Tibial nerve (tissue), 4 donors: Measurements from ENCODE around the gene ARHGAP20. TPM values are rescaled to one million over a fixed set of nuclear protein-coding genes. Genes with fewer than 3 reads are reported as not detected.

Experiments
- DNase-seq, 2 donors: peaks; one replicate each; pipeline ENCODE4 v3.0.0-alpha.2; 2019; ENCODE audit warnings: low spot score in 2 of 2
- H3K27ac ChIP-seq, 4 donors: fragments of 200-600 bp; sonication (generic) in 3 of 4; one replicate each; pipeline ENCODE4 v1.5.1; 2017 to 2019; ENCODE audit warnings: mild to moderate bottlenecking in 1 of 4
- H3K27me3 ChIP-seq, 2 donors: fragments of 200-600 bp; sonication (generic) in 1 of 2; one replicate each; pipeline versions ENCODE4 v1.5.1 to v1.6.0; 2017 to 2019
- H3K36me3 ChIP-seq, 3 donors: fragments of 200-600 bp; sonication (generic); one replicate each; pipeline ENCODE4 v1.5.1; 2018 to 2019
- H3K4me1 ChIP-seq, 4 donors: fragments of 200-600 bp; sonication (generic) in 3 of 4; one replicate each; pipeline ENCODE4 v1.5.1; 2017 to 2019
- H3K4me3 ChIP-seq, 4 donors: fragments of 200-600 bp; sonication (generic) in 3 of 4; one replicate each; pipeline ENCODE4 v1.5.1; 2017 to 2019; ENCODE audit warnings: mild to moderate bottlenecking in 1 of 4, moderate library complexity in 1 of 4
- H3K9me3 ChIP-seq, 4 donors: fragments of 200-600 bp; sonication (generic) in 3 of 4; one replicate each; pipeline ENCODE4 v1.5.1; 2017 to 2019
- CTCF ChIP-seq, 5 experiments: fragments of 200-600 bp in 3 of 5; fragments of 450-650 bp in 2 of 5; sonication (generic) in 3 of 5; IDR thresholded peaks; one replicate each; pipeline ENCODE4 v1.5.1; 2016 to 2019; ENCODE audit warnings: antibody characterized with exemption in 5 of 5, mild to moderate bottlenecking in 3 of 5, moderate library complexity in 2 of 5
- EP300 ChIP-seq, 2 donors: sonication (generic); formaldehyde crosslinking; IDR thresholded peaks; one replicate each; pipeline ENCODE4 v1.6.1; 2017; ENCODE audit warnings: antibody characterized with exemption in 2 of 2, mild to moderate bottlenecking in 1 of 2
- POLR2A ChIP-seq, 2 donors: fragments of 450-650 bp; IDR thresholded peaks; one replicate each; pipeline ENCODE4 v1.6.1; 2017; ENCODE audit warnings: antibody characterized with exemption in 2 of 2, mild to moderate bottlenecking in 2 of 2, moderate library complexity in 2 of 2
- WGBS, 2 donors: methylation state at CpG; one replicate each; pipeline ENCODE4 v1.1.5; 2018; 5-methylcytosine and 5-hydroxymethylcytosine counted together
- total RNA-seq, 4 donors: library from RNA; depleted of rRNA; stranded (reverse); fragments of >200 nt; gene quantifications; one replicate each; pipeline ENCODE4 v1.1.0, GENCODE V29; 2016

ARHGAP20 gene
- total RNA-seq, 4 donors from 2014 or later: 6.9 to 13.7 (median 11.1) TPM

- H3K27ac ChIP-seq: no peak overlapping the region
- no peaks in the 10 kb centered on the region for H3K9me3 ChIP-seq
- no peak for DNase-seq
- H3K27me3 ChIP-seq: no peaks in the 10 kb centered on the region
- 63 to 65% methylated on average over 2 of the region's 2 CpGs for WGBS, 2 donors
- H3K4me3 ChIP-seq: no peak overlapping the region
- H3K36me3 ChIP-seq: peaks cover 0 to 29% (median 0%) of the 10 kb centered on the region in 3 donors
- no peaks in the 10 kb centered on the region for H3K4me1 ChIP-seq
- TF ChIP-seq POLR2A (IDR thresholded peaks at IDR 0.05) (no peak), CTCF (IDR thresholded peaks at IDR 0.05) (no peak), EP300 (IDR thresholded peaks at IDR 0.05) (no peak)
Measured at GRCh38 chr11:110582728-110583432, 129.4 kb downstream of the ARHGAP20 start.

GRCh38 chr11:110580571-110580970 is 131.7 kb downstream of the ARHGAP20 start:
- H3K4me1 ChIP-seq: no peaks in the 10 kb centered on the region
- no peak overlapping the region for H3K27ac ChIP-seq
- H3K9me3 ChIP-seq: no peaks in the 10 kb centered on the region
- H3K36me3 ChIP-seq: peaks cover 0 to 29% (median 0%) of the 10 kb centered on the region in 3 donors
- no peaks in the 10 kb centered on the region for H3K27me3 ChIP-seq
- TF ChIP-seq EP300 (IDR thresholded peaks at IDR 0.05) (no peak), POLR2A (IDR thresholded peaks at IDR 0.05) (no peak), CTCF (IDR thresholded peaks at IDR 0.05) (no peak)
- H3K4me3 ChIP-seq: no peak overlapping the region
- 93 to 97% methylated on average over 8 of the region's 8 CpGs for WGBS, 2 donors
- DNase-seq: no peak

- H3K9me3 ChIP-seq: no peaks in the 10 kb centered on the region
- 71 to 84% methylated on average over 5 of the region's 5 CpGs for WGBS, 2 donors
Measured at GRCh38 chr11:110573411-110573810, 138.8 kb downstream of the ARHGAP20 start.

GRCh38 chr11:110571081-110571720 is 141.0 kb downstream of the ARHGAP20 start:
- Histone ChIP-seq H3K4me1 (no peaks in the 10 kb centered on the region), H3K27me3 (no peaks in the 10 kb centered on the region), H3K4me3 (no peak overlapping the region), H3K9me3 (no peaks in the 10 kb centered on the region), H3K36me3 (no peaks in the 10 kb centered on the region), H3K27ac (no peak overlapping the region)
- TF ChIP-seq EP300 (IDR thresholded peaks at IDR 0.05): no peak
- TF ChIP-seq POLR2A (IDR thresholded peaks at IDR 0.05): no peak
- TF ChIP-seq CTCF (IDR thresholded peaks at IDR 0.05): no peak
- 69% methylated on average over 5 of the region's 5 CpGs for WGBS, 2 donors
- DNase-seq: no peak

More at GRCh38 chr11:110573411-110573810, 138.8 kb downstream of the ARHGAP20 start:
- no peak for TF ChIP-seq EP300 (IDR thresholded peaks at IDR 0.05)
- TF ChIP-seq CTCF (IDR thresholded peaks at IDR 0.05): no peak
- Histone ChIP-seq H3K27me3 (no peaks in the 10 kb centered on the region), H3K4me1 (no peaks in the 10 kb centered on the region), H3K4me3 (no peak overlapping the region), H3K27ac (no peak overlapping the region), H3K36me3 (no peaks in the 10 kb centered on the region)
- DNase-seq: no peak

GRCh38 chr11:110566577-110566976 is 145.7 kb downstream of the ARHGAP20 start:
- no peak for DNase-seq
- Histone ChIP-seq H3K9me3 (no peaks in the 10 kb centered on the region), H3K27ac (no peak overlapping the region), H3K4me1 (peaks cover 0 to 5% (median 0%) of the 10 kb centered on the region in 4 donors), H3K36me3 (no peaks in the 10 kb centered on the region), H3K4me3 (no peak overlapping the region), H3K27me3 (no peaks in the 10 kb centered on the region)
- TF ChIP-seq CTCF (IDR thresholded peaks at IDR 0.05) (no peak), POLR2A (IDR thresholded peaks at IDR 0.05) (no peak), EP300 (IDR thresholded peaks at IDR 0.05) (no peak)
- WGBS, 2 donors: 69 to 72% methylated on average over 2 of the region's 2 CpGs
